GM21529 (cell line): ENCODE results near the gene SEMA5A.
"Not testable (repeated sequence)": the region's sequence is repeated elsewhere in the genome, so short reads cannot be mapped to it uniquely, and the experiment has no call there.

Experiments used
- ATAC-seq: cut with Tn5 transposase; IDR thresholded peaks from one replicate; pipeline ENCODE4 v1.9.1; 2021; ENCODE audit not compliant: unreplicated experiment

The SEMA5A gene

GRCh38 chr5:9409413-9409960 is 136.4 kb downstream of the SEMA5A start:
- ATAC-seq, result no peak

DNA sequence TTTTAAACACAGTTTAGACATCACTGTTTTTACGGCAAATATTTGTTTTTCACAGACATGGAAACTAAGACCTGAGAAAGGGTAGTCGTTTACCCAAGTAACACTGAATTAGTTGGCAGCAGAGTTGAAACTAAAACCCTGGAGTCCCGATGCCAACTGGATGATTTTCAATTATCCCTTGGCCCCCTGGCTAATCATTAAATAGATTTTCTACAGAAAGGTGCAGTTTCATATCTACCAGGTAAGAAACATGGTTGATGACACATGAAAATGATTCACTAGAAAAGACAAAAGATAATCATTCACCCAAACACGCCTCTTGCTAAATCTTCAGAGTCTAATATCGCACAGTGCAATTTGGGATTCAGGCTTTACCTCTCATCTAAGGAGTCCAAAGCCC is 136.9 kb downstream of the SEMA5A start:
- no peak for ATAC-seq

DNA sequence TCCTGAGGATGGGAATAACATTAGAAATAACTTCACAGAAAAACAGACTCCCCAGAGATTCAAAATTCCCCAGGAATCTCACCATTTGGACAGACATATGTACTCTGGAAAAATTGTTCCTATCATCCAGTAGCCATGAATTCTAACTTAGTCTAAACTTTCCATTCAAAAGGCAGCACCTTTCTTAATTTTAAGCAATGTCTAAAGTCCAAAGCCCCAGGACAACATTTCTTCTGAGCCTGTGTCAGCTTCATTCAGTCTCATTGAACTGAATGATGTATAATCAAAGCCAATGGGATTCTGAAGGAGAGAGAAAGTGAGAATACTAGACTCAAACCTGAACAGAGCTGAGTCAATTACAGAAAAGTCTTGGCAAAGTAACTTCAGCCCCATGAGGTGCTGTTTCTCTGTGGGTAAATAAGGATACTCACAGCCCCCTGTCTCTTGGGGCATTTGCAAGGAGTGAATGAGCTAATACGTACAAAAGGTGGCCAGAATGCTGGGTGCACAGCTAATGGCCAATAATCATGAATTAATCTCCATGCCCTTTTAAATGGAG is 140.6 kb downstream of the SEMA5A start:
- peak; percentile 85 for ATAC-seq

GRCh38 chr5:9401786-9402472 is 143.9 kb downstream of the SEMA5A start:
- no peak for ATAC-seq

DNA sequence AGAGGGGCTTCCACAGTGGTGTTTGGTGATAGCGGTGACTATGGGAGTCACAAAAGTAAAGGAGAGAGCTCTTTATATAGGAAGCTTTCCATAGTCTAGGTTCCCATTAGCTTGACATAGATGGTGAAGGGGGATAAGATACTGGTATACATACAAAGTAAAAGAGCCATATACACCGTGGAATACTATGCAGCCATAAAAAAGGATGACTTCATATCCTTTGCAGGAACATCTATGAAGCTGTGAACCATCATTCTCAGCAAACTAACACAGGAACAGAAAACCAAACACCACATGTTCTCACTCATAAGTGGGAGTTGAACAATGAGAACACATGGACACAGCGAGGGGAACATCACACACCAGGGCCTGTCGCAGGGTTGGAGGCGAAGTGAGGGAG is 146.1 kb downstream of the SEMA5A start:
- ATAC-seq, result not testable (repeated sequence)

DNA sequence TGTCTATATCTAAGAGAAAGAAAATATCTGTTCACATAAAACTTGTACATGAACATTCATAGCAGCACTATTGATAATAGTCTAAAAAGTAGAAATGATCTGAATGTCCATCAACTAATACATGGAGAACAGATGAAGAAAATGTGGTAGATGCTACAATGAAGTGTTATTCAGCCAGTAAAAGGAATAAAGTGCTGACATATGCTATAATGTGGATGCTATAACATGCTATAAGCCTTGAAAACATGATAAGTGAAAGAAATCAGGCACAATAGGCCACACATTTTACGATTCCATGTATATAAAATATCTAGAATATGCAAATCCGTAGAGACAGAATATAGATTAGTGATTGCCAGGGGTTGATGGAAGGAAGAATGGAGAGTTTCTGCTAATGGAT is 146.8 kb downstream of the SEMA5A start:
- no peak for ATAC-seq

- no peak for ATAC-seq
These were observed 147.6 kb downstream of the SEMA5A start for GRCh38 chr5:9398227-9398626.

DNA sequence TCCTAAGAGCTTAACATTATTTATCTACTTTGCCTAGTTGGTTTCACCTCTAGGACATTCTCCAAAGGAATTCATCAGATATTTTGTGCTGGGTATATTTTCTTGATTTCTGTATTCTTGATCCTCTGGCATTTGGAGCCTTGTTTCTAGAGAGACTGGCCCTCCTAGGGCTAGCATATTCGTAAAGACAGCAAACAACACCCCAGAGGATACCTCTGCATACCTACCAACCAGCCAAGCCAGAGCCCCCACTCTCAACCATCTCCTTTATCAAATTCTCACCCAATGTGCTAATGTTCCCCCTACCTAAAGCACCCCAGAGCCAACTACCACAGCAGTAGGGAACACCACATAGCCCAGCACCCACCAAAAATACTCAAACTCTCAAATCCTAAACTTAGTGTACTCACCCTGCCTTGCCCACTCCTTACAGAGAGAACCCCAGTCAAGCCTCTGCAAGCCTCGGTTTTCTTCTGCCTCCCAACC is 149.5 kb downstream of the SEMA5A start:
- ATAC-seq, result no peak

DNA sequence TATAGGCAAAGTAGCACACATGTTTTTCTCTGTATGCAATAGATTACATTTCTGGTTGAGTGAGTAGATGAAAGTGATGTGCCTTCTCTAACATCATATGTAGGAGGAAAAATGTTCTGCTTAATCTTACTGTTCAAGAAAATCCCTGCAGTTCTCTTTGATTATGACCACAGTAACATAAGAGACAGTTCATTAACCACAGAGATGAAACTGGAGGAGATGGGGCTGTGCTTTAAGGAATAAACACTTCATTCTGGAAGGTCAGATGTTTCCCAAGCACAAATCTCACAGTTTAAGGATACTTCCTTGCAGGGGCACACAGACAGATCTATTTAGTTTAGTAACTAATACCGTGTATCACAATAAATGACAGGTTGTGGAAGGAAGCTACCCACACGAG is 150.2 kb downstream of the SEMA5A start:
- ATAC-seq, result no peak

DNA sequence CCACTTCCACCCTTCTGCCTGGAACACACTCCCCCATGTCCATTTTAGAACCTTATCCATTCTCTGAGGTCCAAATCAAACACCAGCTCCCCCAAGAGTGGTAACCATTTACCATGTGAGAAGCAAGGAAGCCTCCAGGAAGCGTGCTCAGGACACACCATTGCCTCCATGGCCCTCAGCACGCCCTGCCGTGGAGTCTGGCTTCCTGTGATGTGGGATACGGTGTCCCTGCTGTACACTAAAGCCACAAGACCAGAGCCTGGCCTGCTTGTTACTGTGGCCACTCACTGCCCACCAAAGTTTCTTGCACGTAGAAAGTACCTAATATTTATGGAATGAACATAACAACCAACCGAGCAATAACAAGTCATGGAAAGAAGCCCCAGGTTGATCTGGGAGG is 151.7 kb downstream of the SEMA5A start:
- ATAC-seq, result no peak

DNA sequence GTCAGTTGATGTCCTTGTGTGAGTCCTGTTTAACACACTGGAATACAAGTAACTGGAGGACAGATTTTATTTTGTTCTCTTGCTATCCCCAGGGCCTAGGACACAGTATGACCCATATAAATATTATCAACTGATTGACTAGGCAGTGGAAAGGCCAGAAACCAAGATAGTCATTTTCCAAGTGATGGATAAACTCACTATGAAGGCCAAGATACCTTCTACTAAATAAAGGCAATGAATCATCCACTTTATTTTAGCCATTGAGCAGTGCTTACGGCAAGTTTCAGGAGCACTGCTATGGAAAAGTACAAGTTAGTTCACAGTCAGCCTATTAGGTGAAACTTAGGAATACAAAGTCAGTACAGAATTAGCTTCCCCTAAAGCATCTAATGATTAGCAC is 153.2 kb downstream of the SEMA5A start:
- no peak for ATAC-seq

- ATAC-seq, result no peak
These were observed 154.8 kb downstream of the SEMA5A start for GRCh38 chr5:9391080-9391479.

GRCh38 chr5:9390113-9390512 is 155.8 kb downstream of the SEMA5A start:
- ATAC-seq, result no peak

- ATAC-seq, result no peak
These were observed 156.8 kb downstream of the SEMA5A start for GRCh38 chr5:9388941-9389674.

- ATAC-seq, result no peak
These were observed 158.0 kb downstream of the SEMA5A start for GRCh38 chr5:9387879-9388278.

GRCh38 chr5:9386945-9387344 is 158.9 kb downstream of the SEMA5A start:
- ATAC-seq, result no peak

DNA sequence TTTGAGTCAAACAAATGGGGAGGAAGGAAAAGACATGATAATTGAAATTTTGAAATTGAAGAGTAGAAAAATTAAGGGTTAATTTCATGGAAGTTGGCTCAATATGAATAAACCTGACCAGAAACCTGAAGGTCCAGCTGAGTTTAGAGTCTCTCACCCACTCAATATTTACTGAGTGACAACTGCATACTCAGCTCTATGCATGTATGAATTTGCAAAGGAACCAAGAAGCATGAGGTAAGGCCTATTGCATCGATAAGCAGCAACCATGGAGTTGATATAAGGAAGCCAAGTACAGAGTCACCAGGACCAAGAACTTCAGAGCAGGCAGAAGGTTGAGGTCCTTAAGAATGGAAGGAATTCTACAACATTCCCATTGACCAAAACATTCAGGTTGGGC is 163.4 kb downstream of the SEMA5A start:
- no peak for ATAC-seq

- peak; percentile 91 for ATAC-seq
These were observed 164.4 kb downstream of the SEMA5A start for GRCh38 chr5:9381464-9381863.

DNA sequence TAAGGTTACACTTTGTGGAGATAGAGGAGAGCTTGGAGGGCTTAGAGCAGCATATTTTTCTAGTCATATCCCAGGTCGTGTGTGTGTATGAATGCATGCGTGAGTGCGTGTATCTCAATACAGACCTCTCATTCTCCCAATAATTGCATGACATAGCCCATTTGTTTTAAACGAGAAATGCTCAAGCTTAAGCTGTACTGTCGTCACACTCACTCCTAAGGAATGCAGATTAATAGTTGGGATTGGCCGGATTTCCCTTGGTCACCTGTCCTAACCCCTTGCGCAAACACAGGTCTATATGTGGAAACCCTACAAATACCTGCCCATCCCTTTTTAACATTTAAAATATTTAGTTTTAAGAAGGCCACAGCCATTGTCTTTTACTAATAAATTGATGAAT is 165.8 kb downstream of the SEMA5A start:
- no peak for ATAC-seq

DNA sequence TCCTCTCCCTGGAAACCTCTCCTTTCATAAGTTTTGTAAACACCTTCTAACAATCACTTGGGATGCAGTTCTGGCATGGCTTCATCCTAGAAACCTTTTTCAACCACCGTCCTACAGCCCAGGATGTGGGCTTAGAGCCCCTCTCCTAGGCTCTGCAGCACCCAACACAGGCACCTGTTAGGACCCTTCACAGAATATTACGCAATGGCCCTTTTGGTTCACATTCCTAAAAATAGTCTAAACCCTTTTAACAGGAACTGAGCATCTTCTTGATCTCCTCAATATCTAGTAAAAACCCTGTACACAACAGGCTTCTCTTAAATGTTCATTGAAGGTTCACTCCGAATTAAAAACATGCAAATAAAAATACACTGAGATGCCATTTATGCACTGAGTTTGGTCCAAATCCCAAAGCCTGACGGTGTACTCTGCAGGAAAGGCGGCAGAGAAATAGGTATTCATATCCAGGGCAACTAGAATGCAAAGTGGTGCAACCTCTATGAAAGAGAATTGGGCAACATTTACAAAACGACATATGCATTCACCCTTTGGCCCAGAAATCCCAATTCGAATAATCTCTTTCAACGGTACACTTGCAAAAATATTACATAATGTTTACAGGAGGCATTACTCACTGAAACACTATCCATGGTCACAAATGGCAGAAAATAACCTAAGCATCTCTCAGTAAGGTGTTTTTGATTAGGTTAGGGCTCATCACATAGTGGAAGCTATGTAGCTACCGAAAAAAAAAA is 169.3 kb downstream of the SEMA5A start:
- no peak for ATAC-seq

DNA sequence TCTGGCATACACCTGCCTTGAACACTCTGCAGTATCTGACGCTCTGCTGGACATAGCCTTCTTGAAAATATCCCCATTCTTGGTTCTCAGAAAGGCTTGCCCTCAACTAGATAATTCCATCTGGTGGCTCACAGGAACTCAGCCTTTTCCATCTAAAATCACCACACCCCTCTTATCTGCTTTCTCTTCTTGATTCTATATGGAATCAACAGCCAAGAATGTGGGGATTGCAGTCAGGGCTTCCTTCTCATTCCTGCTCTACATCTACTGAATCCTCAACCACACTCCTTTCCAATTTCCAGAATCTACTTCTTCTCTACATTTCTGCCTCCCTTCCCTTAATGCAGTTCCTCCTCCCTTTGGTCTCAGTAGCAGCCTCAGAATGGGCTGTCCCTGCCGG is 170.1 kb downstream of the SEMA5A start:
- no peak for ATAC-seq
